NT2/D1 (cell line): ENCODE data around the gene CACNA1E.

ENCODE experiments used
- DNase-seq: peaks from one replicate; pipeline ENCODE4 v3.0.0-alpha.2; 2011; ENCODE audit warnings: low read depth, low spot score
- H3K27me3 ChIP-seq: 2 replicates; pipeline ENCODE4 v1.6.0; 2011; ENCODE audit warnings: mild to moderate bottlenecking; ENCODE audit not compliant: insufficient read length, insufficient read depth
- H3K36me3 ChIP-seq: 2 replicates; pipeline ENCODE4 v1.6.1; 2011; ENCODE audit warnings: mild to moderate bottlenecking, low read length, mixed read lengths; ENCODE audit not compliant: insufficient read depth, insufficient read length
- H3K4me1 ChIP-seq: 2 replicates; pipeline ENCODE4 v1.5.1; 2011; ENCODE audit not compliant: insufficient read depth, insufficient read length
- H3K4me3 ChIP-seq: 2 replicates; pipeline ENCODE4 v1.5.1; 2011; ENCODE audit warnings: low read depth; ENCODE audit not compliant: insufficient read length
- H3K9ac ChIP-seq: 2 replicates; pipeline ENCODE4 v1.6.0; 2011; ENCODE audit warnings: low read depth; ENCODE audit not compliant: insufficient read length
- H3K9me3 ChIP-seq: 2 replicates; pipeline ENCODE4 v1.5.1; 2011; ENCODE audit warnings: mild to moderate bottlenecking, low read length; ENCODE audit not compliant: insufficient read depth
- SUZ12 ChIP-seq: IDR thresholded peaks from 2 replicates; pipeline ENCODE4 v1.6.1; 2011; ENCODE audit not compliant: insufficient read length, insufficient read depth; ENCODE audit errors: extremely low read depth
- YY1 ChIP-seq: IDR thresholded peaks from 2 replicates; pipeline ENCODE4 v1.6.1; 2011; ENCODE audit not compliant: insufficient read length, insufficient read depth
- ZNF274 ChIP-seq: IDR thresholded peaks from 2 replicates; pipeline ENCODE4 v1.6.1; 2011; ENCODE audit warnings: mild to moderate bottlenecking, low read depth, low read length

Gene CACNA1E

DNA sequence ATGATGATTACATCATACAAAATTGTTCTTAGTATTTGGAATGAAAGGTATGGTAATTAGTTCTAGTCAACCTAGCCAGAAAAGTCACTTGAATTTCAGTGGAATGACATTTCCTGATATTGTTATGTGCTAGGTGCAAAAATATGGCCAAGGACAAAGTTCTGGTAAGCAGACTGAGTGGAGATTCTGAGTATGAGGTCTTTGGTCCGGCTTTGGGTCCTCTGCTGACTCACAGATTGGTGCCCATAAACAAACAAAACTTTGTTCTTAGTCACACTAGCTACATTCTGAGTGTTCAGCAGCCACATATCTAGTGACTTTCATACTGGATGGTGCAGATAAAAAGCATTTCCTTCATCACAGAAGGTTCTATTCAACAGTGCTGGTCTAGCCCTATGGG lies 372.1 kb downstream of the CACNA1E start:
- Histone ChIP-seq H3K4me1 (no peaks in the 10 kb centered on the region), H3K36me3 (no peaks in the 10 kb centered on the region), H3K9me3 (no peaks in the 10 kb centered on the region), H3K4me3 (no peak overlapping the region), H3K9ac (no peak overlapping the region), H3K27me3 (no peaks in the 10 kb centered on the region)
- no peak for DNase-seq
- TF ChIP-seq SUZ12: no peak
- TF ChIP-seq YY1: no peak
- no peak for TF ChIP-seq ZNF274
